A673 (cell line): ENCODE data around the gene ASPG.

Experiments
- EZH2 ChIP-seq: fragments of 200-600 bp; sonication (generic); IDR thresholded peaks from 2 replicates; pipeline ENCODE4 v1.6.1; 2017; ENCODE audit warnings: borderline replicate concordance, low read depth, mild to moderate bottlenecking, mixed read lengths, antibody characterized with exemption, low read length; ENCODE audit not compliant: poor library complexity, severe bottlenecking
- TF ChIP-seq, protein P1 (sequence below): fragments of 300-800, 200-600 bp; sonication (generic); conservative IDR thresholded peaks from 2 replicates; pipeline ENCODE4 v1.5.1; 2017; ENCODE audit warnings: low read depth, mild to moderate bottlenecking, antibody characterized with exemption, low read length, moderate library complexity, mixed read lengths

DNA sequence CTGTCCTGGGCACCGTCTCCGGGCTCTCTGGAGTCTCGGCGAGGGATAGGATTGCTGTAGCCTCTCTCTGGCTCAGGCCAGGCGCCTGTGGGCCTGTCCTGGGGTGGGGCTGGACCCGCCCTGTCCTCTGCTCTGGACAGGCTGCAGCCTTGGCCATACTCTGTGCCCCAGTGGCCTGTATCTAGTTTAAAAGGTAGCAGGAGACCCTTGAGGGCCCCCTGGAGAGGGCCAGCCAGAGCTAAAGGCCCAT, 54.6 kb downstream of the ASPG start:
- no peak for TF ChIP-seq EZH2
- TF ChIP-seq, protein P1, sequence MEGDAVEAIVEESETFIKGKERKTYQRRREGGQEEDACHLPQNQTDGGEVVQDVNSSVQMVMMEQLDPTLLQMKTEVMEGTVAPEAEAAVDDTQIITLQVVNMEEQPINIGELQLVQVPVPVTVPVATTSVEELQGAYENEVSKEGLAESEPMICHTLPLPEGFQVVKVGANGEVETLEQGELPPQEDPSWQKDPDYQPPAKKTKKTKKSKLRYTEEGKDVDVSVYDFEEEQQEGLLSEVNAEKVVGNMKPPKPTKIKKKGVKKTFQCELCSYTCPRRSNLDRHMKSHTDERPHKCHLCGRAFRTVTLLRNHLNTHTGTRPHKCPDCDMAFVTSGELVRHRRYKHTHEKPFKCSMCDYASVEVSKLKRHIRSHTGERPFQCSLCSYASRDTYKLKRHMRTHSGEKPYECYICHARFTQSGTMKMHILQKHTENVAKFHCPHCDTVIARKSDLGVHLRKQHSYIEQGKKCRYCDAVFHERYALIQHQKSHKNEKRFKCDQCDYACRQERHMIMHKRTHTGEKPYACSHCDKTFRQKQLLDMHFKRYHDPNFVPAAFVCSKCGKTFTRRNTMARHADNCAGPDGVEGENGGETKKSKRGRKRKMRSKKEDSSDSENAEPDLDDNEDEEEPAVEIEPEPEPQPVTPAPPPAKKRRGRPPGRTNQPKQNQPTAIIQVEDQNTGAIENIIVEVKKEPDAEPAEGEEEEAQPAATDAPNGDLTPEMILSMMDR, result no peak
